K562 (cell line): ENCODE data around the gene BSDC1. TPM values are rescaled to one million over a fixed set of nuclear protein-coding genes. Genes with fewer than 3 reads are reported as not detected.
A peak's percentile ranks its signal among the peaks of the same experiment; 100 is the strongest.

Source experiments
- ATAC-seq: fragments of 200-7000 bp; cut with Tn5 transposase; 3 replicates; pipeline ENCODE4 v1.9.1; 2020; ENCODE audit warnings: moderate library complexity
- BruUV-seq: library from RNA; stranded (reverse); fragments of 400-500 nt; replicated peaks from 2 replicates; lab custom pipeline; 2021; lab: Mats Ljungman, UMichigan
- CTCF ChIA-PET: fragments of 300-600 bp; formaldehyde crosslinking; extraction: SDS; loops from one replicate; lab custom pipeline; 2021; ENCODE audit warnings: low intra/inter-chr PET ratio; lab: Yijun Ruan, JAX
- POLR2A ChIA-PET: fragments of 300-600, 350-650 bp; sonication (Branson Sonifier 250); formaldehyde crosslinking; extraction: SDS; loops from one replicate; lab custom pipeline; 2021; ENCODE audit warnings: antibody characterized with exemption, inconsistent platforms; lab: Yijun Ruan, JAX
- DNase-seq, 4 experiments: peaks; one replicate each; pipeline versions ENCODE4 v3.0.0 to v3.0.0-alpha.2; 2011 to 2018; ENCODE audit warnings: low spot score in 3 of 4, mixed read lengths in 3 of 4; ENCODE audit errors: extremely low read depth in 1 of 4
- FAIRE-seq: peaks from 2 replicates; lab custom pipeline; 2011; peaks lifted over from hg19 to GRCh38; lab: Jason Lieb, UNC
- H2AFZ ChIP-seq: 2 replicates; pipeline ENCODE4 v1.6.0; 2011; ENCODE audit warnings: low read depth, low read length, control low read depth, inconsistent platforms
- H3K27ac ChIP-seq: fragments of 200-600 bp; 3 replicates; pipeline ENCODE4 v1.8.0; 2011; ENCODE audit warnings: low read depth, mild to moderate bottlenecking, control low read depth, inconsistent platforms, low read length, moderate library complexity, mixed read lengths; ENCODE audit errors: extremely low read depth
- H3K27me3 ChIP-seq, 2 experiments: fragments of 300-600 bp in 1 of 2; 2 replicates in 1 of 2; 3 replicates in 1 of 2; pipeline versions ENCODE4 v1.6.0 to v1.8.0; 2011; ENCODE audit warnings: inconsistent platforms in 2 of 2, low read length in 2 of 2, mild to moderate bottlenecking in 1 of 2, mixed read lengths in 1 of 2, moderate library complexity in 1 of 2; ENCODE audit not compliant: control insufficient read depth in 2 of 2, insufficient read depth in 2 of 2
- H3K36me3 ChIP-seq: fragments of 300-600 bp; 3 replicates; pipeline ENCODE4 v1.8.0; 2011; ENCODE audit warnings: mild to moderate bottlenecking, low read length, inconsistent platforms; ENCODE audit not compliant: control insufficient read depth, insufficient read depth
- H3K4me1 ChIP-seq, 2 experiments: fragments of 200-600 bp in 1 of 2; replicated peaks in 1 of 2; 2 replicates in 1 of 2; 3 replicates in 1 of 2; pipeline versions ENCODE4 v1.5.1 to v1.8.0; 2011; ENCODE audit warnings: inconsistent platforms in 2 of 2, low read length in 2 of 2, mild to moderate bottlenecking in 1 of 2, mixed read lengths in 1 of 2, moderate library complexity in 1 of 2; ENCODE audit not compliant: control insufficient read depth in 2 of 2, insufficient read depth in 2 of 2
- H3K4me2 ChIP-seq: 2 replicates; pipeline ENCODE4 v1.6.1; 2011; ENCODE audit warnings: low read length, control low read depth, inconsistent platforms, mixed read lengths; ENCODE audit not compliant: insufficient read depth
- H3K4me3 ChIP-seq: fragments of 200-600 bp; sonication (generic), shearing (Covaris generic); 2 replicates; pipeline ENCODE4 v1.5.1; 2016; ENCODE audit warnings: control low read depth, inconsistent platforms
- H3K79me2 ChIP-seq: fragments of 200-600 bp; 3 replicates; pipeline ENCODE4 v1.8.0; 2011; ENCODE audit warnings: low read length, inconsistent platforms; ENCODE audit not compliant: control insufficient read depth, insufficient read depth
- H3K9ac ChIP-seq, 2 experiments: 2 replicates each; pipeline versions ENCODE4 v1.6.0 to v1.6.1; 2011; ENCODE audit warnings: low read depth in 2 of 2, low read length in 2 of 2, control low read depth in 1 of 2, inconsistent platforms in 1 of 2, mild to moderate bottlenecking in 1 of 2, mixed read lengths in 1 of 2; ENCODE audit not compliant: insufficient read depth in 1 of 2
- H3K9me1 ChIP-seq: one replicate; pipeline ENCODE4 v1.6.0; 2011; ENCODE audit warnings: inconsistent platforms, mild to moderate bottlenecking, low read length, moderate library complexity; ENCODE audit not compliant: control insufficient read depth, insufficient read depth
- H3K9me3 ChIP-seq: replicated peaks from 2 replicates; pipeline ENCODE4 v1.5.1; 2011; ENCODE audit warnings: low read depth, low read length, inconsistent platforms; ENCODE audit not compliant: control insufficient read depth, insufficient read depth
- H4K20me1 ChIP-seq: replicated peaks from 2 replicates; pipeline ENCODE4 v1.6.1; 2011; ENCODE audit warnings: low read length, inconsistent platforms, mixed read lengths; ENCODE audit not compliant: control insufficient read depth, insufficient read depth
- E2F1 ChIP-seq: sonication (generic); formaldehyde crosslinking; IDR thresholded peaks from 2 replicates; pipeline ENCODE4 v1.8.1; 2023; ENCODE audit warnings: mild to moderate bottlenecking, missing genetic modification reagents, moderate library complexity
- ETV6 ChIP-seq, 3 experiments: fragments of 150-350 bp in 1 of 3; sonication (generic) in 1 of 3; formaldehyde crosslinking in 1 of 3; IDR thresholded peaks; 2 replicates each; pipeline versions ENCODE4 v1.6.1 to v1.8.0; 2014 to 2022; ENCODE audit warnings: borderline replicate concordance in 2 of 3, low read depth in 2 of 3, antibody characterized with exemption in 1 of 3, low read length in 1 of 3, mild to moderate bottlenecking in 1 of 3, missing genetic modification reagents in 1 of 3
- FOXP1 ChIP-seq: sonication (generic); formaldehyde crosslinking; IDR thresholded peaks from 2 replicates; pipeline ENCODE4 v1.8.0; 2022; ENCODE audit warnings: mild to moderate bottlenecking, missing genetic modification reagents
- GTF2E2 ChIP-seq: fragments of 200-800 bp; sonication (Bioruptor generic); IDR thresholded peaks from 2 replicates; pipeline ENCODE4 v1.6.1; 2016; ENCODE audit warnings: missing genetic modification characterization, missing compliant biosample characterization
- MAX ChIP-seq: sonication (generic); formaldehyde crosslinking; IDR thresholded peaks from 2 replicates; pipeline ENCODE4 v1.9.0; 2022; ENCODE audit warnings: mild to moderate bottlenecking, missing genetic modification reagents
- SNRNP70 ChIP-seq: fragments of 200-400 bp; formaldehyde crosslinking; optimal IDR thresholded peaks from 2 replicates; pipeline ENCODE3; 2017; ENCODE audit warnings: low read depth, low read length
- ZFPM2 ChIP-seq: fragments of 250-450 bp; sonication (Bioruptor Pico); IDR thresholded peaks from 2 replicates; pipeline ENCODE4 v1.5.1; 2022; ENCODE audit warnings: mild to moderate bottlenecking
- ZNF518B ChIP-seq: fragments of 250-450 bp; sonication (Bioruptor Pico); IDR thresholded peaks from 2 replicates; pipeline ENCODE4 v1.5.0; 2021; ENCODE audit warnings: mild to moderate bottlenecking, moderate library complexity
- WGBS: fragments of 100-300 bp; shearing (Covaris generic); methylation state at CpG from one replicate; pipeline ENCODE4 v1.1.6; 2016; ENCODE audit warnings: low coverage, mixed read lengths; ENCODE audit not compliant: insufficient coverage; ENCODE audit errors: missing lambda C conversion rate; 5-methylcytosine and 5-hydroxymethylcytosine counted together
- in situ Hi-C: fragments of 300-500 bp; cut with MboI; formaldehyde crosslinking; loops from 4 replicates; pipeline ENCODE4 v1.15.0; 2018; ENCODE audit warnings: inconsistent platforms, mixed read lengths
- intact Hi-C: fragments of 100-400 bp; cut with micrococcal nuclease; formaldehyde crosslinking; loops from 2 replicates; pipeline ENCODE4 v1.14.2; 2022
- polyA plus RNA-seq, 8 experiments: library from polyadenylated mRNA; depleted of rRNA in 4 of 8; stranded (reverse) in 5 of 8; unstranded in 3 of 8; fragments of >200 nt; fragmentation: Nextera tagmentation in 2 of 8; fragmentation: Illumina TruSeq in 1 of 8; extraction: Ambion mirVana in 2 of 8; extraction: Trizol in 1 of 8; gene quantifications; 2 replicates each; pipeline versions ENCODE4 v1.2.1 to v1.2.3, GENCODE V29; 2011 to 2014; ENCODE audit warnings: inconsistent platforms in 1 of 8, missing spikeins in 1 of 8
- total RNA-seq, 7 experiments: library from RNA; depleted of rRNA in 6 of 7; stranded (reverse); fragments of >200 nt in 6 of 7; fragmentation: Illumina TruSeq in 2 of 7; extraction: Trizol in 2 of 7; gene quantifications; 2 replicates each; pipeline versions ENCODE4 v1.2.1 to v1.2.3, GENCODE V29; 2011 to 2021; ENCODE audit warnings: low replicate concordance in 1 of 7
- TF ChIP-seq, protein P1 (sequence below): IDR thresholded peaks from 3 replicates; pipeline ENCODE4 v1.6.1; 2011; ENCODE audit warnings: borderline replicate concordance, mild to moderate bottlenecking, moderate library complexity; ENCODE audit not compliant: insufficient read length; ENCODE audit errors: extremely low read depth
- TF ChIP-seq, protein P2 (sequence below): sonication (generic); formaldehyde crosslinking; IDR thresholded peaks from 2 replicates; pipeline ENCODE4 v1.8.0; 2022; ENCODE audit warnings: mild to moderate bottlenecking, missing genetic modification reagents, borderline replicate concordance

BSDC1 gene
- total and polyA plus RNA-seq, 9 of the 15 experiments (the other 6 are each of a cell fraction or from before 2014, with no cell fraction given): 10.2 to 96.8 (median 73.1) TPM

DNA sequence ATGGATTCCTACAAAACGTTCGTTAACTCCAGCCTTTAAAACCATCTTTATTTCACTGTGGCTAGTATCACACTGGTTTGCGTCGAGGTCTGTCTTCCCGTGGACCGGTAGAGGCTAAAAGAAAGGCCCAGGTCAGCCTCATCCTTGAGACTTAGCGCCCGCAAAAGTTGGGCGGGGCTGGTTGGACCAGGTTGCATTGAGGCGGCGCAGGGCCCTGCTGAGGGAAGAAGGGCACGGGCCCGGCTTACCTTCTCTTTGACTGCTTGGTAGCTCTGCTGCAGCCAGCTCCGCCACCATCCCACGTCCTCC, 455 bp downstream of the BSDC1 start:
- Histone ChIP-seq H2AFZ (peak overlapping the region; percentile 87), H3K4me1 (peaks cover 46 to 48% of the 10 kb centered on the region in 2 experiments), H3K9me1 (peaks cover 11% of the 10 kb centered on the region), H3K27ac (peak overlapping the region; percentile 95), H3K9me3 (no peaks in the 10 kb centered on the region; the same call in 1 of the 2 replicates), H3K4me2 (peak overlapping the region; percentile 93), H3K27me3 (no peaks in the 10 kb centered on the region), H3K36me3 (peaks cover 38% of the 10 kb centered on the region), H3K4me3 (peak overlapping the region; percentile 68), H3K79me2 (peaks cover 60% of the 10 kb centered on the region), H4K20me1 (peaks cover 8% of the 10 kb centered on the region; the same call in 1 of the 2 replicates), H3K9ac (peak overlapping the region; percentile 94 to 99)
- TSS peak; percentile 67 for BruUV-seq
- FAIRE-seq (no peak), ATAC-seq (peak; percentile 63), DNase-seq (peak in 2 of 4 experiments; percentile 58 to 78)
- WGBS: 2% methylated on average over 15 of the region's 15 CpGs
- ChIA-PET POLR2A (interaction anchor here (0.6 to 7.0 kb wide), 15 partner anchors 8 to 605 kb away, joined by 3 to 47 read pairs (median 5); partner anchors contain the start of genes FAM229A, HDAC1, MARCKSL1 and TSSK3), CTCF (no interaction called here)
- in situ Hi-C loops: no loop called here
- intact Hi-C loops: loop anchor here (2.0 to 5.0 kb wide), 3 partner anchors 43 to 424 kb away; partner anchors contain the start of genes MARCKSL1, S100PBP and YARS1
- no peak for TF ChIP-seq ZNF518B (CRISPR knock-in tag)
- peak; percentile 62; the same call in 1 of the 2 replicates for TF ChIP-seq FOXP1
- TF ChIP-seq SNRNP70: no peak
- TF ChIP-seq, protein P1, sequence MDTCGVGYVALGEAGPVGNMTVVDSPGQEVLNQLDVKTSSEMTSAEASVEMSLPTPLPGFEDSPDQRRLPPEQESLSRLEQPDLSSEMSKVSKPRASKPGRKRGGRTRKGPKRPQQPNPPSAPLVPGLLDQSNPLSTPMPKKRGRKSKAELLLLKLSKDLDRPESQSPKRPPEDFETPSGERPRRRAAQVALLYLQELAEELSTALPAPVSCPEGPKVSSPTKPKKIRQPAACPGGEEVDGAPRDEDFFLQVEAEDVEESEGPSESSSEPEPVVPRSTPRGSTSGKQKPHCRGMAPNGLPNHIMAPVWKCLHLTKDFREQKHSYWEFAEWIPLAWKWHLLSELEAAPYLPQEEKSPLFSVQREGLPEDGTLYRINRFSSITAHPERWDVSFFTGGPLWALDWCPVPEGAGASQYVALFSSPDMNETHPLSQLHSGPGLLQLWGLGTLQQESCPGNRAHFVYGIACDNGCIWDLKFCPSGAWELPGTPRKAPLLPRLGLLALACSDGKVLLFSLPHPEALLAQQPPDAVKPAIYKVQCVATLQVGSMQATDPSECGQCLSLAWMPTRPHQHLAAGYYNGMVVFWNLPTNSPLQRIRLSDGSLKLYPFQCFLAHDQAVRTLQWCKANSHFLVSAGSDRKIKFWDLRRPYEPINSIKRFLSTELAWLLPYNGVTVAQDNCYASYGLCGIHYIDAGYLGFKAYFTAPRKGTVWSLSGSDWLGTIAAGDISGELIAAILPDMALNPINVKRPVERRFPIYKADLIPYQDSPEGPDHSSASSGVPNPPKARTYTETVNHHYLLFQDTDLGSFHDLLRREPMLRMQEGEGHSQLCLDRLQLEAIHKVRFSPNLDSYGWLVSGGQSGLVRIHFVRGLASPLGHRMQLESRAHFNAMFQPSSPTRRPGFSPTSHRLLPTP: no peak
- no peak for TF ChIP-seq ETV6 (IDR thresholded peaks at IDR 0.05; ENCODE audit: borderline replicate concordance in 1 of 2, low read depth in 2 of 2, low read length in 1 of 2)
- peak; percentile 87 for TF ChIP-seq ETV6 (CRISPR knock-in tag; IDR thresholded peaks at IDR 0.05; ENCODE audit: borderline replicate concordance)
- TF ChIP-seq GTF2E2 (tag): no peak
- peak; percentile 58; the same call in 1 of the 2 replicates for TF ChIP-seq E2F1 (CRISPR knock-in tag)
- TF ChIP-seq, protein P2, sequence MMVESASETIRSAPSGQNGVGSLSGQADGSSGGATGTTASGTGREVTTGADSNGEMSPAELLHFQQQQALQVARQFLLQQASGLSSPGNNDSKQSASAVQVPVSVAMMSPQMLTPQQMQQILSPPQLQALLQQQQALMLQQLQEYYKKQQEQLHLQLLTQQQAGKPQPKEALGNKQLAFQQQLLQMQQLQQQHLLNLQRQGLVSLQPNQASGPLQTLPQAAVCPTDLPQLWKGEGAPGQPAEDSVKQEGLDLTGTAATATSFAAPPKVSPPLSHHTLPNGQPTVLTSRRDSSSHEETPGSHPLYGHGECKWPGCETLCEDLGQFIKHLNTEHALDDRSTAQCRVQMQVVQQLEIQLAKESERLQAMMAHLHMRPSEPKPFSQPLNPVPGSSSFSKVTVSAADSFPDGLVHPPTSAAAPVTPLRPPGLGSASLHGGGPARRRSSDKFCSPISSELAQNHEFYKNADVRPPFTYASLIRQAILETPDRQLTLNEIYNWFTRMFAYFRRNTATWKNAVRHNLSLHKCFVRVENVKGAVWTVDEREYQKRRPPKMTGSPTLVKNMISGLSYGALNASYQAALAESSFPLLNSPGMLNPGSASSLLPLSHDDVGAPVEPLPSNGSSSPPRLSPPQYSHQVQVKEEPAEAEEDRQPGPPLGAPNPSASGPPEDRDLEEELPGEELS (CRISPR knock-in tag): peak; percentile 62; the same call in 1 of the 2 replicates
- TF ChIP-seq ZFPM2 (CRISPR knock-in tag): peak; percentile 12; the same call in 1 of the 2 replicates
- TF ChIP-seq MAX (CRISPR knock-in tag): peak; percentile 20; the same call in 1 of the 2 replicates
